HG03565 (cell line): ENCODE results near the gene HELB.

Source experiments
- ATAC-seq: cut with Tn5 transposase; IDR thresholded peaks from one replicate; pipeline ENCODE4 v1.9.1; 2021; ENCODE audit warnings: mild to moderate bottlenecking, moderate library complexity; ENCODE audit not compliant: unreplicated experiment

The HELB gene

GRCh38 chr12:66302827-66303169 lies 505 bp downstream of the HELB start:
- ATAC-seq: no peak

GRCh38 chr12:66303316-66303804 lies 1.1 kb downstream of the HELB start:
- ATAC-seq: peak; percentile 62

- no peak for ATAC-seq
Measured at GRCh38 chr12:66304296-66304900, 2.1 kb downstream of the HELB start.

- ATAC-seq: no peak
Measured at GRCh38 chr12:66309606-66310005, 7.3 kb downstream of the HELB start.

GRCh38 chr12:66312189-66312588 lies 9.9 kb downstream of the HELB start:
- ATAC-seq: no peak

GRCh38 chr12:66314278-66314677 lies 12.0 kb downstream of the HELB start:
- no peak for ATAC-seq

GRCh38 chr12:66319266-66319954 lies 17.1 kb downstream of the HELB start:
- ATAC-seq: no peak

- ATAC-seq: no peak
Measured at GRCh38 chr12:66320996-66321395, 18.7 kb downstream of the HELB start.

- no peak for ATAC-seq
Measured at GRCh38 chr12:66321435-66321834, 19.1 kb downstream of the HELB start.

- ATAC-seq: no peak
Measured at GRCh38 chr12:66323017-66323416, 20.7 kb downstream of the HELB start.

GRCh38 chr12:66329941-66330340 lies 27.6 kb downstream of the HELB start:
- no peak for ATAC-seq

- ATAC-seq: no peak
Measured at GRCh38 chr12:66331016-66331415, 28.7 kb downstream of the HELB start.

- ATAC-seq: no peak
Measured at GRCh38 chr12:66331814-66332213, 29.5 kb downstream of the HELB start.

GRCh38 chr12:66335746-66336145 lies 33.5 kb downstream of the HELB start:
- ATAC-seq: no peak

GRCh38 chr12:66337381-66338010 lies 35.2 kb downstream of the HELB start:
- ATAC-seq: no peak

GRCh38 chr12:66340131-66340530 lies 37.8 kb downstream of the HELB start:
- ATAC-seq: no peak

GRCh38 chr12:66341126-66341525 lies 38.8 kb downstream of the HELB start:
- no peak for ATAC-seq

GRCh38 chr12:66345212-66345611 lies 42.9 kb downstream of the HELB start:
- no peak for ATAC-seq

GRCh38 chr12:66345956-66346355 lies 43.7 kb downstream of the HELB start:
- ATAC-seq: no peak

- ATAC-seq: no peak
Measured at GRCh38 chr12:66351301-66351700, 49.0 kb downstream of the HELB start.

- no peak for ATAC-seq
Measured at GRCh38 chr12:66352197-66352596, 49.9 kb downstream of the HELB start.

- ATAC-seq: no peak
Measured at GRCh38 chr12:66352899-66353298, 50.6 kb downstream of the HELB start.
